ENCODE results near the gene BCKDHA. TPM values are rescaled to one million over a fixed set of nuclear protein-coding genes. Genes with fewer than 3 reads are reported as not detected.
A peak's percentile ranks its signal among the peaks of the same experiment; 100 is the strongest.

The BCKDHA gene
- total and polyA plus RNA-seq, 4 experiments from 2014 or later: 23.6 to 65.1 (median 43.4) TPM

DNA sequence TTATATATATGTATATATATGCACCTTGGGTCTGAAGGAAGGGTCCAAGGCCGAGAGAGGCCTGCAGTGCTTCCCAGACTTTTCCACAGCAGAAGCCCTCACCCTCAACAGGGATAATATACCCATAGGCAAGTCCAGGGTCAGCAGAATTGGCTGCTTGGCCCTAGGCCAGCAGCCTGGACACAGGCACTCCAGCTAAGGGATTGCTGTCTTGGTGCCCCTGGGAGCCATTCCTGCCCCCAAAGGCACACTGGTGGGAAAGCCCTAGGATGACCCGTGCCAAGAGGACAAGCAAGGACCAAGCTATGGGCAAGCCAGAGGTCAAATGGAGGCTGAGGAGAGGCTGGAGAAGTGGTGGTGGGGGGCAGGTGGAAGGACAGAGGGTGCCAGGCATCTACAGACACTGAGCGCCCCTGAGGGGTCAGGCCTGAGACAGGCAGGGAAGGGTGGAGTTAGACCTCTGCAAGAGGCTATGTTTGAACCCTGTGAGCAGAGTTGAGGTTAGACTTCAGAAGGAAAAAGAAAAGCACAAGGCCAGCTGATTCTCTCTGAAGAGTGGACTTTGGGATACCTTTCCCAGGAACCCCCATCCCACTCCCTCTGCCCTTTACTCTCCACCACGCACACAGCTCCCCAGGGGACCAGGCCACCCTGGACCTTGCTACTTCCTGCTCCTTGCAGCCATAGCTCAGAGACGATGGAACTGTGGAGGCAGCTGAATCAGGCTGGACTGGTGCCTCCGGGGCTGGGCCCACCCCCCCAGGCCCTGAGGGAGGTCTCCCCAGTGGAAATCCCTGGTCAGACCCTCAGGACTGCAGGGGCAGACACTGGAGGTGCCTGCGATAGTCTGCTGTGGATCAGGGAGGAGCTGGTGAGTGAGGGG is 45.1 kb downstream of the BCKDHA start, which contains the start of gene ERICH4:
Gene ERICH4 (plus strand): TSS at position 684 of the 883 bp plus-strand sequence. CDS start 14 bp downstream, at position 698.
- Mint-ChIP-seq H3K27ac (peak within 1 kb of the TSS in 2 of 7 donors; percentile 18 to 38), H3K4me1 (peaks cover 5 to 7% (median 6%) of the 10 kb centered on the region in 4 donors), H3K4me3 (peak within 1 kb of the TSS in 1 of 8 donors; percentile 73), H3K27me3 (peaks cover 8 to 13% of the 10 kb centered on the region in 2 donors), H3K9me3 (peaks cover 0 to 1% (median 0%) of the 10 kb centered on the region in 8 donors), H3K36me3 (peaks cover 2% of the 10 kb centered on the region in 2 donors)
- ChIA-PET POLR2A (ENCODE audit: partially characterized antibody) (no interaction called here), CTCF (ENCODE audit: partially characterized antibody) (no interaction called here)
- peaks cover 19% of the 10 kb centered on the region for H3K4me1 ChIP-seq (ENCODE audit: insufficient read depth, low read length)
- H3K4me3 ChIP-seq (ENCODE audit: low read length in 2 of 2): no peak within 1 kb of the TSS
- intact Hi-C loops (cut with micrococcal nuclease): no loop called here
- H3K27ac ChIP-seq (ENCODE audit: low read depth, low read length): no peak within 1 kb of the TSS
- H3K9me3 ChIP-seq (ENCODE audit: control insufficient read depth in 1 of 2, low read length in 2 of 2): no peaks in the 10 kb centered on the region
- H3K36me3 ChIP-seq (ENCODE audit: insufficient read depth, low read length): no peaks in the 10 kb centered on the region
- no peak for DNase-seq
- H3K27me3 ChIP-seq (ENCODE audit: insufficient read depth, low read length): no peaks in the 10 kb centered on the region

DNA sequence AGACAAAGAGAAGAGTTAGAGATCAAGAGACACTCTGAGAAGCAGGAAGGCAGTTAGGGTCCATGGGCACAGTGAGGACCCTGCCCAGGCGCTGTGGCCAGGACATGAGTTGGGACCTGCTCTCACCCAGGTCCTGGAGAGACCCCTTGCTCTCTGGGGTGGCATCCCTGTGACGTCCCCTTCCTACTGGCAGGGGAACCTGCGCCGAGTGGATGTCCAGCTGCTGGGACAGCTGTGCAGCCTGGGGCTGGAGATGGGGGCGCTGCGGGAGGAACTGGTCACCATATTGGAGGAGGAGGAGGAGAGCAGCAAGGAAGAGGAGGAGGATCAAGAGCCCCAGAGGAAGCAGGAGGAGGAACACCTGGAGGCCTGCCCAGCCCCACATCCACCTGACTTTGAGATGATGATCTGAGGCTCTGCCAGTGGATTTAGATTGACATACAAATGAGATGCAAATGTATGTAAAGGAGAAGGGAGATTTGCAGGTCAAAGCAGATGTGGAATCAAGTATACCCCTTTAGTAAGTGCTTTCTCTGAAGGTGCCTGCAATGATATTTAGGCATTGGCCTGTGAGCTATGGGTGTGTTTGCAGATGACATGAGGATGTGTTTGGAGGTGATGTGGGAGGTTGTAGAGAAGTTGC is 46.3 kb downstream of the BCKDHA start:
- H3K4me1 Mint-ChIP-seq: peaks cover 0 to 11% (median 3%) of the 10 kb centered on the region in 4 donors
- POLR2A ChIA-PET (ENCODE audit: partially characterized antibody): interaction anchor here (0.5 kb wide), 1 partner anchor 264 kb away, joined by 3 read pairs; no protein-coding TSS in a partner anchor
- Histone ChIP-seq H3K9me3 (ENCODE audit: control insufficient read depth in 1 of 2, low read length in 2 of 2) (no peaks in the 10 kb centered on the region), H3K4me1 (ENCODE audit: insufficient read depth, low read length) (peaks cover 13% of the 10 kb centered on the region), H3K4me3 (ENCODE audit: low read length in 2 of 2) (no peak overlapping the region), H3K27ac (ENCODE audit: low read depth, low read length) (no peak overlapping the region), H3K36me3 (ENCODE audit: insufficient read depth, low read length) (no peaks in the 10 kb centered on the region), H3K27me3 (ENCODE audit: insufficient read depth, low read length) (no peaks in the 10 kb centered on the region)
- no peak overlapping the region for H3K27ac Mint-ChIP-seq
- peaks cover 0 to 1% (median 0%) of the 10 kb centered on the region in 8 donors for H3K9me3 Mint-ChIP-seq
- H3K27me3 Mint-ChIP-seq: peaks cover 8 to 13% of the 10 kb centered on the region in 2 donors
- CTCF ChIA-PET (ENCODE audit: partially characterized antibody): no interaction called here
- intact Hi-C loops (cut with micrococcal nuclease): no loop called here
- no peak overlapping the region for H3K4me3 Mint-ChIP-seq
- DNase-seq: no peak
- no peaks in the 10 kb centered on the region for H3K36me3 Mint-ChIP-seq

- no peak overlapping the region for H3K4me3 Mint-ChIP-seq
- H3K27ac Mint-ChIP-seq: no peak overlapping the region
- H3K27me3 Mint-ChIP-seq: peaks cover 8 to 21% of the 10 kb centered on the region in 2 donors
- intact Hi-C loops (cut with micrococcal nuclease): no loop called here
- H3K4me1 ChIP-seq (ENCODE audit: insufficient read depth, low read length): peaks cover 8% of the 10 kb centered on the region
- no peak overlapping the region for H3K27ac ChIP-seq (ENCODE audit: low read depth, low read length)
- no peaks in the 10 kb centered on the region for H3K9me3 ChIP-seq (ENCODE audit: control insufficient read depth in 1 of 2, low read length in 2 of 2)
- no peak for DNase-seq
- peaks cover 0 to 1% (median 0%) of the 10 kb centered on the region in 8 donors for H3K9me3 Mint-ChIP-seq
- peaks cover 0 to 21% (median 4%) of the 10 kb centered on the region in 4 donors for H3K4me1 Mint-ChIP-seq
- no peaks in the 10 kb centered on the region for H3K36me3 Mint-ChIP-seq
- H3K27me3 ChIP-seq (ENCODE audit: insufficient read depth, low read length): no peaks in the 10 kb centered on the region
- no peak overlapping the region for H3K4me3 ChIP-seq (ENCODE audit: low read length in 2 of 2)
- CTCF ChIA-PET (ENCODE audit: partially characterized antibody): interaction anchor here (0.6 to 7.6 kb wide), 4 partner anchors 45 to 151 kb away, joined by 3 to 158 read pairs (median 50); no protein-coding TSS in a partner anchor
- H3K36me3 ChIP-seq (ENCODE audit: insufficient read depth, low read length): no peaks in the 10 kb centered on the region
- POLR2A ChIA-PET (ENCODE audit: partially characterized antibody): no interaction called here
Measured at GRCh38 chr19:41445575-41445974, 48.0 kb downstream of the BCKDHA start.

- Mint-ChIP-seq H3K27ac (no peak overlapping the region), H3K27me3 (peaks cover 8 to 21% of the 10 kb centered on the region in 2 donors), H3K4me3 (peak overlapping the region in 3 of 8 donors; percentile 13 to 52 (median 39)), H3K36me3 (no peaks in the 10 kb centered on the region), H3K9me3 (peaks cover 0 to 1% (median 0%) of the 10 kb centered on the region in 8 donors), H3K4me1 (peaks cover 0 to 21% (median 4%) of the 10 kb centered on the region in 4 donors)
- CTCF ChIA-PET (ENCODE audit: partially characterized antibody): interaction anchor here (0.7 to 7.6 kb wide), 13 partner anchors 9 to 935 kb away, joined by 3 to 158 read pairs (median 8); partner anchors contain the start of gene DMAC2
- Histone ChIP-seq H3K27ac (ENCODE audit: low read depth, low read length) (no peak overlapping the region), H3K9me3 (ENCODE audit: control insufficient read depth in 1 of 2, low read length in 2 of 2) (no peaks in the 10 kb centered on the region), H3K27me3 (ENCODE audit: insufficient read depth, low read length) (no peaks in the 10 kb centered on the region), H3K4me3 (ENCODE audit: low read length in 2 of 2) (no peak overlapping the region), H3K36me3 (ENCODE audit: insufficient read depth, low read length) (no peaks in the 10 kb centered on the region), H3K4me1 (ENCODE audit: insufficient read depth, low read length) (peaks cover 8% of the 10 kb centered on the region)
- POLR2A ChIA-PET (ENCODE audit: partially characterized antibody): interaction anchor here (0.7 to 1.7 kb wide), 4 partner anchors 8 to 407 kb away, joined by 3 to 4 read pairs (median 3); partner anchors contain the start of gene DMAC2
- DNase-seq: no peak
- intact Hi-C loops (cut with micrococcal nuclease): loop anchor here (2.0 kb wide), 1 partner anchor 115 kb away; no protein-coding TSS in a partner anchor
Measured at GRCh38 chr19:41447732-41448332, 50.2 kb downstream of the BCKDHA start.

DNA sequence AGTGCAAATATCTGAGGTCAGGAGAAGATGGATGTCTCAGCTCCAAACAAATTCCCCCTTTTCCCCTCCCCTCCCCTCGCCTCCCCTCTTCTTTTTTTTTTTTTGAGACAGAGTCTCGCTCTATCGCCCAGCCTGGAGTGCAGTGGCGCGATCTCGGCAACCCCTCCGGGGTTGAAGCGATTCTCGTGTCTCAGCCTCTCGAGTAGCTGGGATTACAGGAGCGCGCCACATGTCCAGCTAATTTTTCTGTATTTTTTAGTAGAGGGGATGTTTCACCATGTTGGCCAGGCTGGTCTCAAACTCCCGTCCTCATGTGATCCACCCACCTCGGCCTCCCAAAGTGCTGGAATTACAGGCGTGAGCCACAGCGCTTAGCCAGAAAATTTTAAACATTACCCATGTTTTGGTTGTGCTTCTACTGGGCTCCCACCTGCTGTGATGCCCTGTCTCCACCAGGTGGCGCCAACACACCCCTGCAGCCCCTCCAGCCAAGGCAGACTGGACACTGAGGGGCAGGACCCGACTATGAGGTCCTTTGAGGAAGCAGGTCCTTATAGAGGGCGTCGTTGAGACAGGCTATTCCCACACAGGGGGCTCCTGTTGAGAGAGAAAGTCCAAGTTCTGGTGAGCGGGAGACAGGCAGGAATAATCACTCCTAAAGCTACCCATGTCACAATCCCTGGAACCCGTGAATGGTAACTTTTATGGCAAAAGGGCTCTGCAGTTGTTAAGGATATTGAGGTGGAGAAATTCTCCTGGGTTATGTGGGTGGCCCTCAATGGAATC is 51.7 kb downstream of the BCKDHA start:
- intact Hi-C loops (cut with micrococcal nuclease): loop anchor here (1.0 to 2.0 kb wide), 5 partner anchors 88 to 146 kb away; no protein-coding TSS in a partner anchor
- Histone ChIP-seq H3K27ac (ENCODE audit: low read depth, low read length) (no peak overlapping the region), H3K9me3 (ENCODE audit: control insufficient read depth in 1 of 2, low read length in 2 of 2) (no peaks in the 10 kb centered on the region), H3K4me1 (ENCODE audit: insufficient read depth, low read length) (peaks cover 8% of the 10 kb centered on the region), H3K36me3 (ENCODE audit: insufficient read depth, low read length) (no peaks in the 10 kb centered on the region), H3K27me3 (ENCODE audit: insufficient read depth, low read length) (no peaks in the 10 kb centered on the region), H3K4me3 (ENCODE audit: low read length in 2 of 2) (peak overlapping the region in 1 of 2 donors; percentile 21)
- H3K4me3 Mint-ChIP-seq: peak overlapping the region; percentile 48 to 84 (median 78)
- peaks cover 0 to 21% (median 4%) of the 10 kb centered on the region in 4 donors for H3K4me1 Mint-ChIP-seq
- peaks cover 0 to 1% (median 0%) of the 10 kb centered on the region in 8 donors for H3K9me3 Mint-ChIP-seq
- CTCF ChIA-PET (ENCODE audit: partially characterized antibody): interaction anchor here (0.7 to 7.6 kb wide), 32 partner anchors 9 to 245 kb away, joined by 3 to 158 read pairs (median 6); partner anchors contain the start of genes B9D2, CEACAM21 and DMAC2
- peak overlapping the region in 1 of 7 donors; percentile 36 for H3K27ac Mint-ChIP-seq
- POLR2A ChIA-PET (ENCODE audit: partially characterized antibody): interaction anchor here (0.6 to 2.2 kb wide), 7 partner anchors 53 to 147 kb away, joined by 3 to 7 read pairs (median 4); no protein-coding TSS in a partner anchor
- DNase-seq: peak; percentile 60 to 72 (median 63)
- H3K27me3 Mint-ChIP-seq: peaks cover 4 to 15% of the 10 kb centered on the region in 2 donors
- no peaks in the 10 kb centered on the region for H3K36me3 Mint-ChIP-seq

DNA sequence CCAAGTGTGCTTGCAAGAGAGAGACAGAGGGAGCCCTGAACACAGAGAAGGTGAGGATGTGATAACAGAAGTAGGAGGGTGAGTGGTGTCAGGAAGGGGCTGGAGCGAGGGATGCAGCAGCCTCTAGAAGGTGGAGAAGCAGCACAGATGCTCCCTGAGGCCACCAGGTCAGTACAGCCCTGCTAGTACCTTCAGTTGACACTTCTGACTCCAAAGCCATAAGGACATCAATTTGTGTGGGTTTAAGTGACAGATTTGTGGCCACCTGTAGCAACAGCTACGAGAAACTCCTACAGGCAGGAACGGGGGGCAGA is 52.2 kb downstream of the BCKDHA start:
- Mint-ChIP-seq H3K4me3 (peak overlapping the region in 1 of 8 donors; percentile 9), H3K9me3 (peaks cover 0 to 1% (median 0%) of the 10 kb centered on the region in 8 donors), H3K36me3 (no peaks in the 10 kb centered on the region), H3K27ac (no peak overlapping the region), H3K4me1 (peaks cover 0 to 21% (median 4%) of the 10 kb centered on the region in 4 donors), H3K27me3 (peaks cover 2 to 14% of the 10 kb centered on the region in 2 donors)
- Histone ChIP-seq H3K4me3 (ENCODE audit: low read length in 2 of 2) (no peak overlapping the region), H3K27ac (ENCODE audit: low read depth, low read length) (no peak overlapping the region), H3K4me1 (ENCODE audit: insufficient read depth, low read length) (peaks cover 8% of the 10 kb centered on the region), H3K9me3 (ENCODE audit: control insufficient read depth in 1 of 2, low read length in 2 of 2) (no peaks in the 10 kb centered on the region), H3K27me3 (ENCODE audit: insufficient read depth, low read length) (no peaks in the 10 kb centered on the region), H3K36me3 (ENCODE audit: insufficient read depth, low read length) (no peaks in the 10 kb centered on the region)
- DNase-seq: no peak
- POLR2A ChIA-PET (ENCODE audit: partially characterized antibody): interaction anchor here (0.6 to 2.2 kb wide), 4 partner anchors 54 to 146 kb away, joined by 4 to 7 read pairs (median 6); no protein-coding TSS in a partner anchor
- intact Hi-C loops (cut with micrococcal nuclease): loop anchor here (1.0 to 2.0 kb wide), 5 partner anchors 87 to 145 kb away; no protein-coding TSS in a partner anchor
- CTCF ChIA-PET (ENCODE audit: partially characterized antibody): interaction anchor here (1.0 to 7.6 kb wide), 17 partner anchors 8 to 152 kb away, joined by 4 to 158 read pairs (median 7); partner anchors contain the start of genes B9D2, CEACAM21 and DMAC2

Measured in CD4-positive, alpha-beta memory T cell (primary cell).